ENCODE data around the gene SINHCAF. TPM values are rescaled to one million over a fixed set of nuclear protein-coding genes. Genes with fewer than 3 reads are reported as not detected.

The SINHCAF gene
- total RNA-seq, 1 donor = 37.2 TPM

- no peak for DNase-seq (ENCODE audit: low read depth in 2 of 3, low spot score in 2 of 3)
These were observed 90.0 kb downstream of the SINHCAF start for GRCh38 chr12:31235868-31236395.

- peak in 2 of 3 donors; percentile 5 to 15 for DNase-seq (ENCODE audit: low read depth in 2 of 3, low spot score in 2 of 3)
These were observed 90.7 kb downstream of the SINHCAF start for GRCh38 chr12:31234955-31235867.

DNA sequence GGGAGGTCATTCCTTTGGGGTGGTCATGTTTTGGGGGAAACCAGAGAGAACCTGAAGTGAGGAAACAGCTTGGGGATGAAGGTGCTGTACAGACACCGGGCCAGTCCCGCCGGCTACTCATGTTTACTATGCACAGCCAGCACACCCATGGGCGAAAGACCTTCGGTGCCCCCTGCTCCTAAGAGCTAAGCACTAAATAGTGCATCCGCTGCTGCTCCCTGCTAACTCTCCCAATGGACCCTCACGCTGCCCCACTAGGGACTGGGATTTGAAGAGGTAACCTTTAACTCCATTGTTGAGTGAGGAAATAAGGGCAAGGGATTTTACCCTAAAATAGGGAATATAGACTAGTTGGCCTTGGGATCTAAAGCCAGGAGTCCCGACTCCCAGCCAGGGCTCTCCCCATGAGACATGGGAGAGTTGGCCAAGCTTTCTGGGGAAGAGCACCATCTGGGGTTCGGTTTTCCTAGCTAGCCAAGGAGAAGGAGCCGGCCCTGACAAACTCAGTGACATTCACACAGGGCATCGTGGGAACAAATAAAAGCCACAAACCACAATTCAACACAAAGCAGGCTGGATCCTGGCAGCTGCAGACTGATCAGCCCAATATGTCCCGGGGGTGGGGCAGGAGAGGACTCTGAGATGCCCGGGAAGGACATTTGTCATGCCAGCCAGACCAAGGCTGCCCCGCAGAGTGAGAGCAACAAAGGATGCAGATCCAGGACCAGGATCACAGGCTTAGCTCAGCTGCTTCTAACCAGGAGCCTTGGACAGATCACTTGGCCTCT is 91.7 kb downstream of the SINHCAF start:
- no peak for DNase-seq (ENCODE audit: low read depth in 2 of 3, low spot score in 2 of 3)

GRCh38 chr12:31233061-31233730 is 92.8 kb downstream of the SINHCAF start:
- no peak for DNase-seq (ENCODE audit: low read depth in 2 of 3, low spot score in 2 of 3)

GRCh38 chr12:31232361-31232965 is 93.5 kb downstream of the SINHCAF start:
- no peak for DNase-seq (ENCODE audit: low read depth in 2 of 3, low spot score in 2 of 3)

DNA sequence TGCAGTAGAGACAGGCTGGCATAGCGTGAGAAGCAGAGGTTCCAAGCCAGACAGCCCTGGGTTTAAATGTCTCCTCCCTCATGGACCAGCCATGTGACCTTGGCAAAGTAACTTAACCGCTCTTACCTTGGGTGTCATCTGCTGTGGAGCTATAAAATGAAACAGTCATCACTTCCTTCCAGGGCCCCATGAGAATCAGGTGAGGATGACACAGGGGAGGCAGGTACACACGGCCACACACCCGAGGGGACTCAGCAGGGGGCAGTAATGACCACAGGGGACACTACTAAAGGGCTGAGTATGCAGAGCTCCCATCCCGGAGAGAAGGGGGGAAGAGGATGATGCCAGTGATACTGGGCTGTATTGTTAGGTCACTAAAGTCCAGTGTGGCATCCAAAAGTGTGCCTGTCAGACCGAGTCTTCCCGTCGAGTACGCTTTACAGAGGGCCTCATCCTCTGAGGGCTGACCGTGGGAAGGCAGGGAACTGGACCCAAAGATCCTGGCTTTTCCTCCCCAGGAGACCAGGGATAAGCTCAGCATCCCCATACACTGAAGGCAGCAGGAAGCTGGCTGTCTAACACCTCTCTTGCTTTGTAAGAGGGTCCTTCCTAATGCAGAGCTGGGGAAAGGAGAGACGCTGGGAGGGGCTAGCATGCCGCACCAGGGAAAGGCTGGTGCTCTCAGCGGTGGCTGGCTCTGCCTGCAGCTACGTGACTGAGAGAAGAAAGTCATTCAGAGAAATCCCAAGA is 94.2 kb downstream of the SINHCAF start:
- DNase-seq (ENCODE audit: low read depth in 2 of 3, low spot score in 2 of 3) = no peak

Small RNA genes lying within 50 kb of the gene (small RNA-seq; reads per million reads assigned to genes)
- gene AC024940.4 (not detected), gene AC024940.5 (not detected), gene MREGP1 (not detected), gene RF00026 (not detected)
